ENCODE measurements around the gene ZNF165.
"Not testable (repeated sequence)": the region's sequence is repeated elsewhere in the genome, so short reads cannot be mapped to it uniquely, and the experiment has no call there.

Gene ZNF165

GRCh38 chr6:28089054-28089453 lies 8.7 kb downstream of the ZNF165 start:
- H3K27me3 ChIP-seq (replicated peaks; ENCODE audit: insufficient read depth, low read length): no peaks in the 10 kb centered on the region
- no peaks in the 10 kb centered on the region for H4K20me1 ChIP-seq (ENCODE audit: insufficient read depth, low read length)
- no peak overlapping the region for H3K27ac ChIP-seq (ENCODE audit: low read length)
- no peak for DNase-seq
- no peaks in the 10 kb centered on the region for H3K79me2 ChIP-seq (ENCODE audit: low read length)
- no peaks in the 10 kb centered on the region for H3F3A ChIP-seq (ENCODE audit: insufficient read depth, low read length)
- H3K9me3 ChIP-seq (replicated peaks; ENCODE audit: insufficient read depth, low read length): no peaks in the 10 kb centered on the region
- H3K4me2 ChIP-seq (ENCODE audit: low read depth, low read length): no peak overlapping the region
- no peaks in the 10 kb centered on the region for H3K4me1 ChIP-seq (ENCODE audit: low read length)
- peaks cover 32% of the 10 kb centered on the region for H3K36me3 ChIP-seq (replicated peaks; ENCODE audit: insufficient read depth, low read length)
- no peak overlapping the region for H3K9ac ChIP-seq (ENCODE audit: low read length)
- H3K4me3 ChIP-seq (ENCODE audit: low read length): no peak overlapping the region
- no peak overlapping the region for H2AFZ ChIP-seq (ENCODE audit: low read length)
- no peaks in the 10 kb centered on the region for H3K9me2 ChIP-seq (replicated peaks; ENCODE audit: insufficient read depth, low read length)
- TF ChIP-seq EZH2 (optimal IDR thresholded peaks at IDR 0.05; ENCODE audit: low read depth, low read length): no peak
- no peak for TF ChIP-seq EZH2phosphoT487 (IDR thresholded peaks at IDR 0.05; ENCODE audit: low read length)
- TF ChIP-seq, protein P1, sequence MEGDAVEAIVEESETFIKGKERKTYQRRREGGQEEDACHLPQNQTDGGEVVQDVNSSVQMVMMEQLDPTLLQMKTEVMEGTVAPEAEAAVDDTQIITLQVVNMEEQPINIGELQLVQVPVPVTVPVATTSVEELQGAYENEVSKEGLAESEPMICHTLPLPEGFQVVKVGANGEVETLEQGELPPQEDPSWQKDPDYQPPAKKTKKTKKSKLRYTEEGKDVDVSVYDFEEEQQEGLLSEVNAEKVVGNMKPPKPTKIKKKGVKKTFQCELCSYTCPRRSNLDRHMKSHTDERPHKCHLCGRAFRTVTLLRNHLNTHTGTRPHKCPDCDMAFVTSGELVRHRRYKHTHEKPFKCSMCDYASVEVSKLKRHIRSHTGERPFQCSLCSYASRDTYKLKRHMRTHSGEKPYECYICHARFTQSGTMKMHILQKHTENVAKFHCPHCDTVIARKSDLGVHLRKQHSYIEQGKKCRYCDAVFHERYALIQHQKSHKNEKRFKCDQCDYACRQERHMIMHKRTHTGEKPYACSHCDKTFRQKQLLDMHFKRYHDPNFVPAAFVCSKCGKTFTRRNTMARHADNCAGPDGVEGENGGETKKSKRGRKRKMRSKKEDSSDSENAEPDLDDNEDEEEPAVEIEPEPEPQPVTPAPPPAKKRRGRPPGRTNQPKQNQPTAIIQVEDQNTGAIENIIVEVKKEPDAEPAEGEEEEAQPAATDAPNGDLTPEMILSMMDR (IDR thresholded peaks at IDR 0.05; ENCODE audit: low read length): no peak

DNA sequence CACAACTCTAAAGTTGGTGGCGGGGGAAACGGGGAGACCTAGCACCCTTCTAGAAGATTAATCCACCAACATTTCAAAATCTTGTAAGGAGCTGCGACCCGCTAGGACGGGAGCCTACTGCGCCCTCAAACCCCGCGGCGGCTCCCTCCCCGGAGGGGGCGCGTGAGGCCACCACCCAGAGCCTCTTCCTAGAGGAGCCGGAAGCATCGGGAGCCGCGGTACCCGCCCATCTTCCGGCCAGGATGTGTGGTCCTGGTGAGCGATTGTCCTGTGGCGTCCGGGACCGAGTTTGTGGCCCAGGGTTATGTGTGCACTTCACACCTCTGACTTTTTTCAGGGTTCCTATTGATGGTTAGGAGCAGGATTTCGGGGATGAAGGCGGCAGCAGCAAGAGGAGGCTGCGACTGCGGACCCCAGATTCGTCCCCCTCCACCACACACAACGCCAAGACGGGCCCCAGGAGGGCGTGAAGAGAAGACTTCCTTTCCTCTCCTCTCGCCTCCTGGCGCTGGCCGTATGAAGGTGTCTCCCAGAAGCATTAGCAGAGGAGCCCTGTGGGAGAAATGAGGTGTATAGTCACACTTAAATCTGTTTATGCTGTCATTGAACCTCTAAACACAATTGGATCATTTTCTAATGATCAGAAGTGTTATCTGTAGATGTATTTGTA lies 10.7 kb downstream of the ZNF165 start:
- H3F3A ChIP-seq (ENCODE audit: insufficient read depth, low read length): no peaks in the 10 kb centered on the region
- DNase-seq: no peak
- no peaks in the 10 kb centered on the region for H4K20me1 ChIP-seq (ENCODE audit: insufficient read depth, low read length)
- peaks cover 25% of the 10 kb centered on the region for H3K36me3 ChIP-seq (replicated peaks; ENCODE audit: insufficient read depth, low read length)
- TF ChIP-seq EZH2 (optimal IDR thresholded peaks at IDR 0.05; ENCODE audit: low read depth, low read length) (no peak), EZH2phosphoT487 (IDR thresholded peaks at IDR 0.05; ENCODE audit: low read length) (no peak)
- TF ChIP-seq, protein P1 (IDR thresholded peaks at IDR 0.05; ENCODE audit: low read length): no peak
- no peak overlapping the region for H3K4me3 ChIP-seq (ENCODE audit: low read length)
- H3K9ac ChIP-seq (ENCODE audit: low read length): no peak overlapping the region
- no peaks in the 10 kb centered on the region for H3K27me3 ChIP-seq (replicated peaks; ENCODE audit: insufficient read depth, low read length)
- no peaks in the 10 kb centered on the region for H3K9me2 ChIP-seq (replicated peaks; ENCODE audit: insufficient read depth, low read length)
- no peak overlapping the region for H3K27ac ChIP-seq (ENCODE audit: low read length)
- no peaks in the 10 kb centered on the region for H3K9me3 ChIP-seq (replicated peaks; ENCODE audit: insufficient read depth, low read length)
- no peaks in the 10 kb centered on the region for H3K4me1 ChIP-seq (ENCODE audit: low read length)
- no peak overlapping the region for H2AFZ ChIP-seq (ENCODE audit: low read length)
- no peaks in the 10 kb centered on the region for H3K79me2 ChIP-seq (ENCODE audit: low read length)
- H3K4me2 ChIP-seq (ENCODE audit: low read depth, low read length): no peak overlapping the region

- not testable (repeated sequence) for DNase-seq; H3F3A ChIP-seq (ENCODE audit: insufficient read depth, low read length); H3K9me3 ChIP-seq (replicated peaks; ENCODE audit: insufficient read depth, low read length); H2AFZ ChIP-seq (ENCODE audit: low read length); H3K36me3 ChIP-seq (replicated peaks; ENCODE audit: insufficient read depth, low read length); H3K9me2 ChIP-seq (replicated peaks; ENCODE audit: insufficient read depth, low read length); H3K79me2 ChIP-seq (ENCODE audit: low read length); H3K27me3 ChIP-seq (replicated peaks; ENCODE audit: insufficient read depth, low read length); H3K27ac ChIP-seq (ENCODE audit: low read length); H3K4me2 ChIP-seq (ENCODE audit: low read depth, low read length); H3K9ac ChIP-seq (ENCODE audit: low read length); H3K4me1 ChIP-seq (ENCODE audit: low read length); H4K20me1 ChIP-seq (ENCODE audit: insufficient read depth, low read length); H3K4me3 ChIP-seq (ENCODE audit: low read length)
Observed at GRCh38 chr6:28102222-28102621, 21.9 kb downstream of the ZNF165 start.

GRCh38 chr6:28102699-28103098 lies 22.3 kb downstream of the ZNF165 start:
- not testable (repeated sequence) for H3K36me3 ChIP-seq (replicated peaks; ENCODE audit: insufficient read depth, low read length); H3K27ac ChIP-seq (ENCODE audit: low read length); H3K9me3 ChIP-seq (replicated peaks; ENCODE audit: insufficient read depth, low read length); H3K4me3 ChIP-seq (ENCODE audit: low read length); H3K79me2 ChIP-seq (ENCODE audit: low read length); H3K9me2 ChIP-seq (replicated peaks; ENCODE audit: insufficient read depth, low read length); H2AFZ ChIP-seq (ENCODE audit: low read length); H3K4me1 ChIP-seq (ENCODE audit: low read length); H3F3A ChIP-seq (ENCODE audit: insufficient read depth, low read length); H3K9ac ChIP-seq (ENCODE audit: low read length); H3K27me3 ChIP-seq (replicated peaks; ENCODE audit: insufficient read depth, low read length); H3K4me2 ChIP-seq (ENCODE audit: low read depth, low read length); H4K20me1 ChIP-seq (ENCODE audit: insufficient read depth, low read length); DNase-seq

All from MM.1S (cell line).